ENCODE results near the gene TRIM31. TPM values are rescaled to one million over a fixed set of nuclear protein-coding genes. Genes with fewer than 3 reads are reported as not detected.

The TRIM31 gene
- total and polyA plus RNA-seq, 2 of the 4 experiments (the other 2 are of a cell fraction) = not detected

GRCh38 chr6:30066577-30067459, 46.1 kb downstream of the TRIM31 start, which contains the start of gene PPP1R11 (continued):
- peak; percentile 90 for TF ChIP-seq MXI1 (IDR thresholded peaks at IDR 0.05; ENCODE audit: borderline replicate concordance, low read depth, low read length)

DNA sequence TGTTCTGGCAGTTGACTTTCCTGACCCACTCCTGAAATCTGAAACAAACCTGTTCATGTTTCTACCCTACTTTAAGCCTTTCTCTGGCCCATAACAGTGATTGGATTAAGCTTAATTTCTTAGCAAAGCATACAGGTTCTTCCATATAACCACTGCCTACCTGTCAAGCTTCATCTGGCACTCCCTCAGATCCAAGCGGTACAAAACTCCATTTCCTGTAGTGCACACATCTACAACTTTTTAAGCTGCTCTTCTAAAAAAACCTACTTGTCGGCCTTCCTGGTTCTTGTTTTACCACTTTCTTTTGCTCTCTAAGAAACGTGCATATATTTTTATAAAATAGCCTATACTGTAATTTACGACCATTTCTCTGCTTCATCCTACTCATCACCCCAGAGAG, 46.8 kb downstream of the TRIM31 start:
- BruUV-seq (replicated peaks) = no TSS peak
- Histone ChIP-seq H3K4ac (ENCODE audit: low read depth, low read length) (peak overlapping the region; percentile 94; the same call in 1 of the 2 replicates), H3K14ac (replicated peaks; ENCODE audit: low read depth, low read length) (peak overlapping the region; percentile 98), H3K27me3 (ENCODE audit: control insufficient read depth, insufficient read depth, low read length) (peaks cover 3% of the 10 kb centered on the region; the same call in 1 of the 2 replicates), H4K8ac (ENCODE audit: low read depth in 2 of 2, low read length in 2 of 2) (peak overlapping the region; percentile 47 to 97), H3K4me3 (ENCODE audit: insufficient read depth, low read depth, low read length) (peak overlapping the region; percentile 50; the same call in 1 of the 2 replicates), H2BK5ac (ENCODE audit: low read depth, low read length, poor library complexity, severe bottlenecking) (peak overlapping the region; percentile 90), H2AK9ac (replicated peaks; ENCODE audit: low read depth, low read length, poor library complexity) (peak overlapping the region; percentile 7), H2BK15ac (ENCODE audit: low read depth, low read length) (no peak overlapping the region), H4K20me1 (ENCODE audit: insufficient read depth, low read length) (no peaks in the 10 kb centered on the region), H4K5ac (ENCODE audit: low read depth, low read length) (peak overlapping the region; percentile 37), H3K36me3 (ENCODE audit: control insufficient read depth, insufficient read depth, low read length) (peaks cover 8% of the 10 kb centered on the region; the same call in 1 of the 2 replicates), H3K27ac (ENCODE audit: insufficient read depth, low read length) (no peak overlapping the region), H3K23ac (ENCODE audit: low read depth, low read length) (peak overlapping the region; percentile 98; the same call in 1 of the 2 replicates), H2AK5ac (ENCODE audit: low read depth, low read length) (peak overlapping the region; percentile 45; the same call in 1 of the 2 replicates), H2AFZ (replicated peaks; ENCODE audit: low read length, poor library complexity) (peak overlapping the region; percentile 97), H3K9me3 (ENCODE audit: control insufficient read depth, insufficient read depth, low read length) (no peaks in the 10 kb centered on the region), H3K56ac (ENCODE audit: extremely low read depth, insufficient read depth, low read length) (peak overlapping the region; percentile 85; the same call in 1 of the 2 replicates), H3K9ac (ENCODE audit: low read depth, low read length) (peak overlapping the region; percentile 85; the same call in 1 of the 2 replicates), H3K18ac (ENCODE audit: low read depth, low read length) (no peak overlapping the region), H2BK120ac (ENCODE audit: low read depth, low read length) (no peak overlapping the region), H3K79me1 (ENCODE audit: low read depth in 1 of 2, low read length in 2 of 2) (peaks cover 16 to 36% of the 10 kb centered on the region in 2 experiments), H3K4me1 (ENCODE audit: control insufficient read depth, insufficient read depth, low read length) (peaks cover 3% of the 10 kb centered on the region), H2BK20ac (ENCODE audit: low read depth, low read length) (no peak overlapping the region), H4K91ac (ENCODE audit: insufficient read depth, low read depth, low read length) (peak overlapping the region; percentile 88; the same call in 1 of the 2 replicates), H3K9me1 (ENCODE audit: insufficient read depth, low read length) (peaks cover 5% of the 10 kb centered on the region), H3K4me2 (ENCODE audit: low read depth, low read length) (peak overlapping the region; percentile 83)
- no peak for TF ChIP-seq BHLHE40 (IDR thresholded peaks at IDR 0.05; ENCODE audit: low read depth, low read length)
- no peak for TF ChIP-seq RFX5 (IDR thresholded peaks at IDR 0.05; ENCODE audit: low read depth, low read length)
- TF ChIP-seq MAFK (IDR thresholded peaks at IDR 0.05; ENCODE audit: low read depth, low read length) = no peak
- TF ChIP-seq, protein P1, sequence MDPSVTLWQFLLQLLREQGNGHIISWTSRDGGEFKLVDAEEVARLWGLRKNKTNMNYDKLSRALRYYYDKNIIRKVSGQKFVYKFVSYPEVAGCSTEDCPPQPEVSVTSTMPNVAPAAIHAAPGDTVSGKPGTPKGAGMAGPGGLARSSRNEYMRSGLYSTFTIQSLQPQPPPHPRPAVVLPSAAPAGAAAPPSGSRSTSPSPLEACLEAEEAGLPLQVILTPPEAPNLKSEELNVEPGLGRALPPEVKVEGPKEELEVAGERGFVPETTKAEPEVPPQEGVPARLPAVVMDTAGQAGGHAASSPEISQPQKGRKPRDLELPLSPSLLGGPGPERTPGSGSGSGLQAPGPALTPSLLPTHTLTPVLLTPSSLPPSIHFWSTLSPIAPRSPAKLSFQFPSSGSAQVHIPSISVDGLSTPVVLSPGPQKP (IDR thresholded peaks at IDR 0.05; ENCODE audit: borderline replicate concordance, low read depth, low read length) = no peak
- TF ChIP-seq POLR2A (IDR thresholded peaks at IDR 0.05; ENCODE audit: low read depth, low read length) = no peak
- no peak for TF ChIP-seq RAD21 (IDR thresholded peaks at IDR 0.05; ENCODE audit: low read length)
- in situ Hi-C loops (cut with MboI; ENCODE audit: low sequenced_read_pairs) = no loop called here
- no CpG with 5 or more reads among the region's 4 CpGs for WGBS, 2 experiments (ENCODE audit: extremely low coverage in 2 of 2, insufficient read length in 1 of 2)
- no peak for DNase-seq
- dilution Hi-C loops (cut with HindIII; ENCODE audit: low sequenced_read_pairs, unreplicated experiment) = no loop called here
- intact Hi-C loops (cut with micrococcal nuclease) = loop anchor here (2.0 kb wide), 2 partner anchors 37 to 65 kb away; no protein-coding TSS in a partner anchor
- ChIA-PET CTCF (interaction anchor here (1.1 to 1.3 kb wide), 2 partner anchors 37 to 65 kb away, joined by 3 to 5 read pairs; no protein-coding TSS in a partner anchor), POLR2A (ENCODE audit: unreplicated experiment) (no interaction called here)
- ATAC-seq (ENCODE audit: low read depth) = no peak
